Germinal center (tissue), 1 donor: Measurements from ENCODE around the gene GPD2.

Source experiments
- DNase-seq: peaks from one replicate; pipeline ENCODE4 v3.0.0; 2012; ENCODE audit warnings: mixed read lengths, low spot score

Gene GPD2

DNA sequence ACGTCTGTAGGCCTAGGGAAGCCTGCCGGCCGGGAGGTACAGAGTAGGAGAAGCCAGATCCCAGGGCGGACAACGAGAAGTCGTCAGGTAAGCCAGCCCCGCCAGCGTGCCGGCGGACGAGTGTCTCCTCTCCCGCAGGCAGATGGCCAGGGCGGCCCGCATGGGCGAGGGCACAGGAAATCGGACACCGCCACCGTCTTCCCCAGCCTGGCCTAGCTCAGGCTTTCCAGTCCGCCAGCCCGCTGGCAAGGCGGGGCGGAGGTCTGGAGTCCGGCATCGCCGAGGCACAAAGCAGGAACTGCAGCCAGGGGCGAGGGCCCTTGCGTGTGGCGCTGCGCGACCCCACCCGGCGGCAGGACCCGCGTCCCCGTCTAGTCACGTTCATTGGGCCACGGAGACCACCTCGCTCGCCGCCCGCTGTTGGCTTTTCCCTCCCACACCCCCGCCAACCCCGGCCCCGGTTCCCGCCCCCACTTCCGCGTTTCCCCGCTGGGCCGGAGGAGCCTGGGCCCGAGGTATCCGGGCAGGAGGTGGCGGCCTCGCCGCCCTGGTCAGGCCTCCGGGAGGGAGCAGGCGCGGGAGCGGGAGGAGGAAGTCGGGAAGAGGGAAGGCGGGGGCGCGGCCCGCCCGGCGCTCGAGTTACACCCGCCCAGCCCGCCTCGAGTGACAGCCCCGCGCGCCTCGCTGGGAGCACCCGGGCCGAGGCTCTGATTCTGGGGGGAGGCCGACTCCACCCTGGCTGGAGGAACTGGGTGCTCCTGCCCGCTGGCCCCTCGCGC, at the start of gene GPD2:
Gene GPD2, plus strand, starts transcription at position 662 of the 779 bp plus-strand sequence. CDS start 39,727 bp downstream, outside the sequence.
- peak; percentile 66 for DNase-seq

- DNase-seq = no peak
Observed at GRCh38 chr2:156394033-156394741, 42.0 kb upstream of the GPD2 start.

- peak; percentile 59 for DNase-seq
Observed at GRCh38 chr2:156396126-156396525, 40.1 kb upstream of the GPD2 start.

DNA sequence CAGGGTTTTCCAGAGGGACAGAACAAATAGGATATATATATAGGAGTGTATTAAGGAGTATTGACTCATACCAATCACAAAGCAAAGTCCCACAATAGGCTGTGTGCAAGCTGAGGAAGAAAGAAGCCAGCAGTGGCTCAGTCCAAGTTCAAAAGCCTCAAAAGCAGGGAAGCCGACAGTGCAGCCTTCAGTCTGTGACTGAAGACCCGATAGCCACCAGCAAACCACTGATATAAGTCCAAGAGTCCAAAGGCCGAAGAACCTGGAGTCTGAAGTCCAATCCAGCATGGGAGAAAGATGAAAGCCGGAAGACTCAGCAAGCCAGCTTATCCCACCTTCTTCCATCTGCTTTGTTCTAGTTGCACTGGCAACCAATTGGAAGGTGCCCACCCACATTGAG, 39.0 kb upstream of the GPD2 start:
- DNase-seq = no peak

DNA sequence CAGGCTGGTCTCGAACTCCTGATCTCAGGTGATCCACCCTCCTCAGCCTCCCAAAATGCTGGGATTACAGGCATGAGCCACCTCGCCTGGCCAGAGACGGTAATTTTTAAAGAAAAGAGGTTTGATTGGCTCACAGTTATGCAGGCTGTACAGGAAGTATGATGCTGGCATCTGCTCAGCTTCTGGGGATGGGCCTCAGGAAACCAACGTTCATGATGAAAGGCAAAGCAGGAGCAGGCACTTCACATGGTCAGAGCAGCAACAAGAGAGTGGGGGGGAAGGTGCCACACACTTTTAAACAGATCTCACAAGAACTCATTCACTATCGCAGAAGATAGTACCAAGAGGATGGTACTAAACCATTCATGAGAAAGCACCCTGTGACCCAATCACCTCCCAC, 38.0 kb upstream of the GPD2 start:
- DNase-seq = no peak

DNA sequence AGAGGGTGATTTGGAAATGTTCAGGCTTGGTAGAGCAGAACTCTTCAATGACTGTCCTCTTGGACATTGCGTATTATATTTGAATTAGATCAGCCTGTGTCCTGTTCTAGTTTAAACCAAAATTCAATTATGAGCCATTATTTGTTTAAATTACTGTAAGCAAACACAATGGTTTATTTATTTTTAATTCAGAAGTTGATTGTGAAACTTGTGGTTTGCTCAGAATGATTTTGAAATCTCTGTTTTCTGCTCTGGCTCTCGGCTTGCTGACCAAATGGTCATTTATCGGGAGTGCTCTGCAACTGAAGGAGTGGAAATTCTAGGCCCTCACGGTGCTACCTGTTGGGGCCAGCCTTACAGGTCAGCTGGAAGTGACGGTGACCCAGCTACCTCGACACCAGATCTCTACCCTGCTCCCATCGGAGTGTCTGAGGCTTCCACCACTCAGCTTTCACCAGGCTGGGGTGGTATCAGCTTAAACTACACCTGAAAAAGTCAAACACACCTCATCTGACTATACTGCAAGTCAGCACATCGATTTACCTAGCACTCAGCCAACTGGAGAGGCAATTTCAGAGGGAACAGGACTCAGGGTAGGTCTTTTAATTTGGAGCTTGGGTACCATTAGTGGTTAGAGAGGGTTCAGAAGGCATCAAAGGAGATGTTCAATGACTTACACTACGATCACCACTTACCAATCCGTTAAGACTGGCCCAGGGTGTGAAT, 36.8 kb upstream of the GPD2 start:
- DNase-seq = no peak

DNA sequence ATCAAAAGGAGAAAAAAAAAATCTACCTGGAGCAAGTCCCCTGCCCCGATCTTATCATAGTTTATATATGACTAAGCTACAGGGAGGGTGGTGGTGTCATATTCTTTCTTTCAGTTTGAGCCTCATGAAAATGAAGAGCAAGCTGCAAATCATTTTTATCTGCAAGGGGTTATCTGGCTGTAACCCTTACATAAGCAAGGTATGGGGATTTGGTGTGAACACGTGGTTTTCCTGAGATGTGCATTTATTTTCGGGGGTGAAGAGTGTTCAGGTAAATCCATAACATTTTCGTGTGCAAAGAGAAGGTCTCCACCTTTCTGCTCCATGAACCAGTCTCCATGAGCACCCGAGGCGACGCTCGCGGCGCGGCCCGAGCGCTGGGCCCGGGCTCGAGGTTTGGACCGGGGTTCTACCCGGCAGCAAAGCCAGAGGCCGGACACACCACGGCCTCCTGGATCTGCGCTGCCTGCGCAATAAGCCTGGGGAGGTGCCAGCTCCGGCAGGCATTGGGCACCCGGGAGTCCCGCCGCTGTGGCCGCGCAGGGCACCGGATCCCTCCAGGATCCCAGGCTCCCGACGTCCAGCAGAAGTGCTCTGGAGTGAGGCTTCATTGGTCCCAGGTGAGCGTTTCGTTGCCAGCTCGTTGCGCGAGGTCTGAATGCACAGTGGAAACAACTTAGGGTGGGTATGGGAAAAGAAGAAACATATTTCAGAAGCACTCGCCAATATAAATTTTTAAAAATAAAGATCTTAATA, 36.1 kb upstream of the GPD2 start:
- peak; percentile 34 for DNase-seq

GRCh38 chr2:156400706-156401678, 35.2 kb upstream of the GPD2 start:
- DNase-seq = peak; percentile 57

GRCh38 chr2:156401861-156402260, 34.3 kb upstream of the GPD2 start:
- DNase-seq = no peak

DNA sequence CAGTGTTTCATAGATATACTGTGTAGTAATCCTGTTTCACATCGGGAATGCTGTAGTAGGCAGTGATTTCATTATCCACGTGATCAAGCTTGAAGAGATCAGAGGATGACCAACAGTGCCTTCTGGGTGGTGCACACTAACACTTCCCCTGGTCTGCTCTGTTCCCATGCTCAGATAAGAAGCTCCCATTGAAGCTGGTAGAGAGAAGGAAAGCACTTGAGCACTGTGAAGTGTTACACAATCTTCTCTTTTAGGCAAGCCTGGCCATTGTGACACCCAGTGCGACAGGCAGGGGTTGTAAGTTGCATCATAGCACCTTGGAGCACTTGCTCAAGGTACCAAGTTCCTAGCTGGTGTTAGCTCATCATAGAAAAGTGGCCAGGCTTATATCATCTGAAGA, 30.6 kb upstream of the GPD2 start:
- DNase-seq = no peak

GRCh38 chr2:156411835-156412234, 24.3 kb upstream of the GPD2 start:
- no peak for DNase-seq

DNA sequence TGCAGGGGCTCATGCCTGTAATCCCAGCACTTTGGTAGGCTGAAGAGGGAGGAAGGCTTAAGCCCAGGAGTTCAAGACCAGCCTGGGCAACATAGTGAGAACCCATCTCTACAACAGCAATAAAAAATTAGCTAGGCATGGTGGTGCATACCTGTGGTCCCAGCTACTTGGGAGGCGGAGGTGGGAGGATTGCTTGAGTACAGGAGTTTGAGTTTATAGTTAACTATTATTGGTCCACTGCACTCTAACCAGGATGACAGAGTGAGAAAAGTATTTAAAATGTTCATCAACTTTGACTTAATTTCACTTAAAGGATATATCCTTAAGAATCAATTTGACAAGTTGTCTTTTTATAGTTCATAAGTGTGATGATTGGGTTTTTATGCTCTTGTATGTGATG, 14.3 kb upstream of the GPD2 start:
- no peak for DNase-seq

DNA sequence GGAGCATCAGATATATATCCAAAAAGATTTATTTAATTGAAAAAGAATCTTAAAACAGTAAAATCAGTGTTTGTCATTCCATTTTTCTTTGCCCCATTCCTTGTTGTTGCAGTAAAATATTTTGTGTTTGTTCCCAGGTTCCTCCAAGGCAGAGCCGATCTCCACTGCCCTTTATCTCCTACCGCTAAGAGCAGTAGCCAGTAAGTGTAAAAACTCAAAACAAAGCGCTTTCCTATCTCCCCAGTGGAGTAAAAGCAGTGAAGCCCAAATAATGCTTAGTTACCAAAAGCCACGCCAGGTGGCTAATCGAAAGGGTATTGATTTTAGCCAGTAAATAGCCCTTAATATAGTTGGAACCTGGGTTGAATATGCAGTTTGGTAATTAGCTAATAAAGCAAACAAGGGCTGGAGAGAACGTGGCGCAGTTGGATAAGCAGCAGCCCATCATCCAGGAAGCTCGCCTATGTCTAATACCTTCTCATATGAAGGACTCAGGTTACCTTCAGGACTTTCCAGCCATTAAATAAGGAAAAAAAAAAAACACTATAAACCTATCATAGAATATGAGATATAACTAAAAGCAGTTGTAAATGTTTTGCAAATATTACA, 12.4 kb upstream of the GPD2 start:
- no peak for DNase-seq

DNA sequence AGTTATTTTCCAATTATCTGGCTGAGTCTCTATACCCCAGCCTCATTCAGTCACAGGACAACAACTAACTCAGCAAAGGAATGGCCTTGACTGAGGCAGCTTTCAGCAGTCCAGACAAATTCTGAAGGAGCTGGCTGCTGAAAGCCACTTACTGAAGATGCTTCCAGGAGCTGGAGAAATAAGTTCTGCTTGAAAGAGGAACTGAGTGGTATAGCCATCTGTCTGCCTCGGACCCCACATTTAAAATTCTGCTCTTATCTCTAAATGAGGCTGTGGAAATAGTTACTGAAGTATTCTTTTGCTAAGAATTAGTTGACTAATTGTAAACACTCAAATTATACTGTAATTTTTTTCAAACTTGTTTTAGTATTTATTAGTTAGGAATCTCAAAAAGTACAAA, 9.1 kb upstream of the GPD2 start:
- no peak for DNase-seq

DNA sequence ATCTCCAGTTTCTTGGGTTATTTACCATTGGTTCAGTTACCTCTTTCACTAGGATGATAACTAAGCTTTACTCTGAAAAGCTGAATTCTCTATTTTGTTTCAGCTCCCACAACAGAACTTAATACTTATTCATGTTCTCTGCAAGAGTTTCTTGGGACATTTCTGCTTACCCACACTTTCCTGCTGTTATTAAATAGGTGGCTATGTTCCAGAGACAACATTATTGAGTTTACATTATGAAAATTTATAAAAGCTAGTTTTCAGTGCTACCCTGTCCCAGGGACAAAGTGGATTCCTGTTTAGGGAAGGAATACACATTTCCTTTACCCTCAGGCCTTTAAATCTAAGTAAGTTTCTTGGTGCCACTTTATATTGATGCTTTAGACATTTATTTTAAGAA, 7.0 kb upstream of the GPD2 start:
- DNase-seq = no peak

- no peak for DNase-seq
Observed at GRCh38 chr2:156430236-156430979, 5.8 kb upstream of the GPD2 start.

GRCh38 chr2:156430980-156431358, 5.2 kb upstream of the GPD2 start:
- DNase-seq = no peak

DNA sequence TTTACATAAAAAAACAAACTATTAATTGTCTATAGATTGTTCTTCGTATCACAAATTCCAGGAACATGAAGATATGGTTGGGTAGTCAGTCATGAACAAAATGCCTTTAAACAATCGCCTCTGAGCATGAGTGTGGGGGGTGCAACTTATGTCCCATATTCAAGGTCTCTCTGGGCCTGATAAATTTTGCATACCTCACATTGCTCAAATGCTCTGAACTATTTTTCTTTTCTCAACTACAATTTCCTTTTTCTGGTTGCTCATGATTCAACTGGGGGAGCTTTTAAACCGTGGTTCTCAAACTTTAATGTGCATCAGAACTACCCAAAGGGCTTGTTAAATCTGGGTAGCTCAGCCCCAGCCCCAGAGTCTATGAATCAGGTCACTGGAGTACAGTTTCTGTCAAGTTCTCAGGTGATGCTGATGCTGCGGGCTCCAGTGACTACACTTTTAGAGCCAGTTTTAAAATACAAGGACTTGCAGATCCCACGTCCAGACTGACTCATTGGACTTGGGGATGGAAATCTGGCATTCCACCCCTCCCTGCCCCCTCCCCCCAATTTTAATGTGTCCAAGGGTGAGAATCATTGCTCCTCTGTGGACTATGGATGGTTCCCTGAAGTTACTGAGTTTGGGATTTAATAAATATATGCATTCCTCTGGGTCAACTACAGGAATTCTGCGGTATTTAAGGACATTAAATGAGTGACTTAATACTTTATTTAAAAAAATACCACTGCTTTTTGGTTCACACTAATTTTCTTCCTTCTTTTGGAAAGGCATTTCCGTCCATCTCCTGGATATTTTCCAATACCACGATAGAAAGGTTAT, 1.5 kb upstream of the GPD2 start:
- DNase-seq = peak; percentile 6

- DNase-seq = peak; percentile 8
Observed at GRCh38 chr2:156435396-156435717, 822 bp upstream of the GPD2 start.
